ENCODE results near the gene DCAF15.

The DCAF15 gene

DNA sequence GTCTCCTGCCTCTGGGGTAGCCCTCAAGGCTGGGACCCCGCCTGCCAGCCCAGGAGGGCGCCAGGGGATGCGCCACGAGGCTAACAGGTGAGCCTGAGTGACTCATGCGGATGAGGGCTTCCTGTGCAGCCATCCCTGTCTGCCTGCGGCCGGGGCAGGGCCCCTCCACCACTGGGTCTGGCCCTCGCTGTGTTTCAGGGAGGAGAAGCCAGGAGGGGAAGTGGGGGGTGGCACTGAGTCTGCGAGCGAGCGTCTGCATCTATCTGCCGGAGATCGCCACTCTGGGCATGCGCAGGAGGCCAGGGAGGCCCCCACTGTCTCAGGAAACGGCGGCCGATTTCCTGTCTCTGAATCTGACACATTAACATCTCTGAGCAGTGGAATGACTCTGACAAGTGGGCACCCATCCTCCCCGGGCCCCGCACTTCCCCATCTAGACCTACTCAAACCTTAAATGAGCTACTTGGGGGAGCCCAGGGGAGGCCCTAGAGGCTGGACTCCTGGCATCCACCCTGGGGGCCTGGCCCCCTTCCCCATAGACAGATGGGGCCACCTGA lies 34.1 kb downstream of the DCAF15 start:
- TF ChIP-seq, protein P1, sequence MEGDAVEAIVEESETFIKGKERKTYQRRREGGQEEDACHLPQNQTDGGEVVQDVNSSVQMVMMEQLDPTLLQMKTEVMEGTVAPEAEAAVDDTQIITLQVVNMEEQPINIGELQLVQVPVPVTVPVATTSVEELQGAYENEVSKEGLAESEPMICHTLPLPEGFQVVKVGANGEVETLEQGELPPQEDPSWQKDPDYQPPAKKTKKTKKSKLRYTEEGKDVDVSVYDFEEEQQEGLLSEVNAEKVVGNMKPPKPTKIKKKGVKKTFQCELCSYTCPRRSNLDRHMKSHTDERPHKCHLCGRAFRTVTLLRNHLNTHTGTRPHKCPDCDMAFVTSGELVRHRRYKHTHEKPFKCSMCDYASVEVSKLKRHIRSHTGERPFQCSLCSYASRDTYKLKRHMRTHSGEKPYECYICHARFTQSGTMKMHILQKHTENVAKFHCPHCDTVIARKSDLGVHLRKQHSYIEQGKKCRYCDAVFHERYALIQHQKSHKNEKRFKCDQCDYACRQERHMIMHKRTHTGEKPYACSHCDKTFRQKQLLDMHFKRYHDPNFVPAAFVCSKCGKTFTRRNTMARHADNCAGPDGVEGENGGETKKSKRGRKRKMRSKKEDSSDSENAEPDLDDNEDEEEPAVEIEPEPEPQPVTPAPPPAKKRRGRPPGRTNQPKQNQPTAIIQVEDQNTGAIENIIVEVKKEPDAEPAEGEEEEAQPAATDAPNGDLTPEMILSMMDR (conservative IDR thresholded peaks at IDR 0.05; ENCODE audit: low read depth, low read length), result no peak
- DNase-seq (ENCODE audit: low read depth), result no peak
- H3K4me3 ChIP-seq (ENCODE audit: low read length), result no peak overlapping the region

DNA sequence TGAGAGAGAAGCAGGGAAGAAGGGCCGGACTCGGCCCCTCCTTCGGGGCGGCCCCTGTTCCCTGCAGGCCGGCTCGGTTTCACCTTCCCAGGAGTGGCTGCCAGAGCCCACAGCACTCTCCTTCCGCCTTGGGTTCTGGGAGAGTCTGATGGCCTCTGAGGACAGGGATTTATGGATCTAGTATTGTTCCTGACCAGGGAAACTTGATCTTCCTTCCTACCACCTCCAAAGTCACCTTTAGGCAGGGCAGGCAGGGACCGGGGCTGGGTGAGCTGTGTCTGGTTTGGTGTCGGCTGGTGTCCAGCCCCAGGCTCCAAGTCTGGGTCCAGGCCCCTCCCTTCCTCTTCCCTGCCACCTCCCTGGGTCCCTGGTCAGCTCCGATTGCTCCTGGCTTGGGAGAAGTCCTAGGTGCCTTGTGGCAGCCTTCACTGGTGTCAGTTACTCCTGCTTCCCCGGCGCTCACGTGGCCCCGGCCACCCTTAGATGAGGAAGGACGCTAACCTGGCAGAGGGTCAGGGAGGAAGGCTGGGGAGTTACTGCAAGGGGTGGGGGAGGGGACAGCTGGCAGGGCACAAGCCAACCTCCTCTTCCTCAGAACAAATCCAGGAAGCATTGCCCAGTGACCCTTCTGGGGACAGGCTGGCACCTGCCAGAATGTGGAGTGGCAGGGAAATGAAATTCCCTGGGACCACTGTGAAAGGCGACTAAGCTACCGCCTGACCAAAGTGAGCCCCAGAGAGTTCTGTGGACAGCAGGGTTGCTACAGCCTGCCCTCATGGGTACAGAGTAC lies 35.0 kb downstream of the DCAF15 start:
- H3K4me3 ChIP-seq (ENCODE audit: low read length), result no peak overlapping the region
- TF ChIP-seq, protein P1 (conservative IDR thresholded peaks at IDR 0.05; ENCODE audit: low read depth, low read length), result no peak

GRCh38 chr19:13989487-13989886 lies 37.2 kb downstream of the DCAF15 start:
- TF ChIP-seq, protein P1 (conservative IDR thresholded peaks at IDR 0.05; ENCODE audit: low read depth, low read length), result no peak
- DNase-seq (ENCODE audit: low read depth), result no peak
- H3K4me3 ChIP-seq (ENCODE audit: low read length), result no peak overlapping the region

More for the DNA sequence above, 35.0 kb downstream of the DCAF15 start:
- no peak for DNase-seq (ENCODE audit: low read depth)

- no peak overlapping the region for H3K4me3 ChIP-seq (ENCODE audit: low read length)
- DNase-seq (ENCODE audit: low read depth), result no peak
- TF ChIP-seq, protein P1 (conservative IDR thresholded peaks at IDR 0.05; ENCODE audit: low read depth, low read length), result no peak
Observed at GRCh38 chr19:13990085-13990484, 37.8 kb downstream of the DCAF15 start.

GRCh38 chr19:13992025-13992424 lies 39.7 kb downstream of the DCAF15 start:
- DNase-seq (ENCODE audit: low read depth), result no peak
- TF ChIP-seq, protein P1 (conservative IDR thresholded peaks at IDR 0.05; ENCODE audit: low read depth, low read length), result no peak

DNA sequence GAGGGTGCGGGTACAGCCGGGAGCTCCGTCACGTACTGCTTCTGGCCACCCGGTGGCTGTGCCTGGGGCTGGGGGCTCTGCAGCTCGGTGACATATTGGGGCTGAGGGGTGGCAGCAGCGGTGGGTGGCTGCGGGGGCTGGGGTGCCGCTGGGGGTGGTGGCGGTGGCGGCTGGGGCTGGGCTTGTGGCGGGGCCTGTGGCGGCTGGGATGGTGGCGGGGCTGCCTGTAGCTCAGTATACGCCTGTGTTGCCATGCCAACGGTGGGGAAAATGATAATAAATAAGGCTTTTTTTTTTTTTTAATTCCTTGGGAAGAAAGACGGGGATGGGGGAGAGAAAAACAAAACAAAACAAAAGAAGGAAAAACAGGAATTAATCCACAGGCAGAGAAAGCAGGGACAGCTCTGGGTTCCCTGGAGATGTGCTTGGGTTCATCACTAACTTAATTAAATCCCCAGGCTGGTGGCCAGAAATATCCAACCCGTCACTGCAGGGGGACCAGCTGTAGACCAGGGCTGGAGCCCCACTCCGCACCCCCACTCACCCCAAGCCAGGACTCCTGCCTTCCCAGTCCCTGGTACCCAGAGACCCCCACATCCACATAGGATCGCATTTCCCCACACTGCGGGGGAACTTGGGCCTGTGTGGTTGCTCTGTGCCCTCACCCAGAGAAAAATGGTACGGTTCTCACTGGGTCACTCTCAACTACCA lies 41.4 kb downstream of the DCAF15 start:
- no peak for DNase-seq (ENCODE audit: low read depth)
- TF ChIP-seq, protein P1 (conservative IDR thresholded peaks at IDR 0.05; ENCODE audit: low read depth, low read length), result no peak
- no peak overlapping the region for H3K4me3 ChIP-seq (ENCODE audit: low read length)

More at GRCh38 chr19:13992025-13992424, 39.7 kb downstream of the DCAF15 start:
- H3K4me3 ChIP-seq (ENCODE audit: low read length), result no peak overlapping the region

Data from retinal pigment epithelial cell (primary cell).